ENCODE data around the gene RIMBP2.

The RIMBP2 gene

DNA sequence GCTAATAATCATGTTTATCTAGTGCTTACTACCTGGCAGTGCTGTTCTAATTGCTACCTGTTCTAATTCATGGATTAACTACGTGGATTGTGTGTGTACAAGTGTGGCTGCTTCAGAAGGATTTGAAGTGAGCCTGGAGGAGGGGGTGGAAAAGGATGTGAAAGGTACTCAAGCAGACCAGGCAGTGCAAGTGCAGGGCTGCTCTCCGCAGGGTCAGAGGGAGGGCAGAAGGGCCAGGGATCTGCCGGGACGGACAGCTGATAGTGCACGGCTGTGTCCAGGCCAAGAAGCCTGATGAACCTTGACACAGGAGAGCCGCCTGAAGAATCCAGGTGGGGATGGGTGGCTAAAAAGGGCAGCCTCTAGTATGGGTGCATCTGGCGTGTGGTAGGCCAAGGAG, 349.9 kb downstream of the RIMBP2 start:
- TF ChIP-seq, protein P1, sequence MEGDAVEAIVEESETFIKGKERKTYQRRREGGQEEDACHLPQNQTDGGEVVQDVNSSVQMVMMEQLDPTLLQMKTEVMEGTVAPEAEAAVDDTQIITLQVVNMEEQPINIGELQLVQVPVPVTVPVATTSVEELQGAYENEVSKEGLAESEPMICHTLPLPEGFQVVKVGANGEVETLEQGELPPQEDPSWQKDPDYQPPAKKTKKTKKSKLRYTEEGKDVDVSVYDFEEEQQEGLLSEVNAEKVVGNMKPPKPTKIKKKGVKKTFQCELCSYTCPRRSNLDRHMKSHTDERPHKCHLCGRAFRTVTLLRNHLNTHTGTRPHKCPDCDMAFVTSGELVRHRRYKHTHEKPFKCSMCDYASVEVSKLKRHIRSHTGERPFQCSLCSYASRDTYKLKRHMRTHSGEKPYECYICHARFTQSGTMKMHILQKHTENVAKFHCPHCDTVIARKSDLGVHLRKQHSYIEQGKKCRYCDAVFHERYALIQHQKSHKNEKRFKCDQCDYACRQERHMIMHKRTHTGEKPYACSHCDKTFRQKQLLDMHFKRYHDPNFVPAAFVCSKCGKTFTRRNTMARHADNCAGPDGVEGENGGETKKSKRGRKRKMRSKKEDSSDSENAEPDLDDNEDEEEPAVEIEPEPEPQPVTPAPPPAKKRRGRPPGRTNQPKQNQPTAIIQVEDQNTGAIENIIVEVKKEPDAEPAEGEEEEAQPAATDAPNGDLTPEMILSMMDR (IDR thresholded peaks at IDR 0.05; ENCODE audit: borderline replicate concordance, insufficient read depth, low read depth, low read length), result no peak
- no peak overlapping the region for H3K4me3 ChIP-seq (ENCODE audit: low read depth, low read length)

DNA sequence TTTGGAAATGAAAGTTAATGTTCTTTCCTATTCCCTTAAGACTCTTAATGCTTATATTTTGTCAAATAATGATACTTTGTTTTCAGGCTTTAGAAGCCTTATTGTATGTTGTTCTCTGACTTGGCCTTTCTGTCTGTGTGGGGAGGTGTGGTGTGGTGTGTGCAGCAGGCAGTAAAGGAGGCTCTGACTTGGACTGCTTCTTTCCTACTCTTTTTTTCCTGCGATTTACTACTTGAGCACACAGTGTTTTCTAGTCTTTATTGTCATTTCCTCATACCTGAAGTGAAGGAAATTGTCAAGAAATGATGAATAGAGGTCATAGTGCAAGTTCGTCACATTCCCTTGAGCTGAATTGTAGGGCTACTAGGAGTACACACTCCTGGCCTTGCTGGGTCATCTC, 351.5 kb downstream of the RIMBP2 start:
- no peak overlapping the region for H3K4me3 ChIP-seq (ENCODE audit: low read depth, low read length)
- TF ChIP-seq, protein P1 (IDR thresholded peaks at IDR 0.05; ENCODE audit: borderline replicate concordance, insufficient read depth, low read depth, low read length), result no peak

DNA sequence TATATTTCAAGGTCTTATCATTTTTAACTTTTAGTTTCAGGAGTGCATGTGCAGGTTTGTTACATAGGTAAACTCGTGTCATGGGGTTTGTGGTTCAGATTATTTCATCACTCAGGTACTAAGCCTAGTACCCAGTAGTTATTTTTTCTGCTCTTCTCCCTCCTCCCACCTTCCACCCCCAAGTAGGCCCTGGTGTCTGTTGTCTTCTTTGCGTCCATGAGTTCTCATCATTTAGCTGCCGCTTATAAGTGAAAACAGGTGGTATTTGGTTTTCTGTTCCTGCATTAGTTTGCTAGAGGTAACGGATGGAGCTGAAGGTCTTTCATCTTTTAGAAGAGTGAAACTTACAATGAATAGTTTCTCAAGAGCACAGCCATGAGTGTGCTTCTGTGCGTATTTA, 354.0 kb downstream of the RIMBP2 start:
- TF ChIP-seq, protein P1 (IDR thresholded peaks at IDR 0.05; ENCODE audit: borderline replicate concordance, insufficient read depth, low read depth, low read length), result no peak
- H3K4me3 ChIP-seq (ENCODE audit: low read depth, low read length), result no peak overlapping the region

DNA sequence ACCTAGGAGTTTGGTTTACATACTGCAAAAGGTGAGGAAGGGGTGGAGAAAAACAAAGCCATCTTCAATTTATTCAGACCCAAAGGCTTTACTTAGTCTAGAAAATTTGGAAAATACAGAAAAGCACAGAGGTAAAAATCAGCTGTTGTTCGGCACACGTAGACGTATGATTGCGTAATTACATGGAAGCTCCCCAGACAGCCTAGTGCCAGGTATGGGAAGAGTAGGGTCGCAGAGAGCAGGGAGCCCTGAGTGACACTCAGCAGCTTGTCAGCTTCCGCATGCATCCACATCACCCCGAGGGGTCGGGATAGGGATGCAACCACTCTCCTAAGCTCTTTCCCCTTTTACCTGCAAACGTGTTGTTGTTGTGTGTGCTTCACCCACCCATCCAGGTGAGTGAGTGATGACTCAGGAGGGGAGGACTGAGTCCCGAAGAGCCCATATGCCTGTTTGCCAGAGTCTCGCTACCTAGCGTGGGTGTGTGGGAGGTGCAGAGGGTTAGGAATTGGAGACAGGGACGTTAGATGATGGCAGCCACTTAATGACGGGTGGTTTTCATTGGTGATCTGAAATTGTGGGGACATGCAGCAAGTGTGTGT, 358.3 kb downstream of the RIMBP2 start:
- no peak overlapping the region for H3K4me3 ChIP-seq (ENCODE audit: low read depth, low read length)
- TF ChIP-seq, protein P1 (IDR thresholded peaks at IDR 0.05; ENCODE audit: borderline replicate concordance, insufficient read depth, low read depth, low read length), result no peak

DNA sequence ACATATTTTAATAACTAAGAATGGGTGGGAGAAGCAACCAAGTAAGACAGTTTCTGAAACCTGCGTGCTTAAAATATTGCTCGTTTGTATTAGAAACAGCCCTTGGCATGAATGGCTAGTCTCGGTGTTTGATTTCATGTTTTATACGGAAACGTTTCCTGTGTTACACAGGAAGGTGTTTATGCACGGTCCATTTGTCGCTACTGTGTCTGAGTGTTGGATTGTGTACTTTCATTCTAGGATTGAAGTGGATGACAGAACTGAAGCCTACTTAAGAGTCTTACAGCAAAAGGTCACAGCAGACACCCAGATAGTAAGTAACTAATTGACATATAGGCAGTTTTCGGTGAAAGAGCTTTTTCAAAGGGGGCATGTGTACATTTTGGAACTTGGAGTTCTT, 358.9 kb downstream of the RIMBP2 start:
- no peak overlapping the region for H3K4me3 ChIP-seq (ENCODE audit: low read depth, low read length)
- TF ChIP-seq, protein P1 (IDR thresholded peaks at IDR 0.05; ENCODE audit: borderline replicate concordance, insufficient read depth, low read depth, low read length), result no peak

DNA sequence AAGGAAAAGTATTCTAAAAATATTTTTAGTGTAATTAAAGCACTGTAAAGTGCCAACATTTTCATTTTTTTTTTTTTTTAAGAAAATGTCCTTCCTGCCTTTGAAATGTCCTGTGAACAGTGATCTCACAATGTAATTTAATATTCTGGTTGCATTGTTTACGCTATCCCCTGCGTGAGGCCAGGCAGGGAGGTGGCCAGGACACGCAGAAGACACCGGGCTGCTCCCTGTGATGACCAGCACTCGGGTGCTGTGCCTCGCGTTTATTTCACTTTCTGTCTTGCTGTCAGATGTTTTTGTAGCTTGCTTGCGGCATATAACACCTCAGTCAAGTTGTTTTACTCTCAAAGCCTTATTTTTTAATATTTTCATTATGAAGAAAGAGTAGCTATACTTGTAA, 359.9 kb downstream of the RIMBP2 start:
- H3K4me3 ChIP-seq (ENCODE audit: low read depth, low read length), result no peak overlapping the region
- TF ChIP-seq, protein P1 (IDR thresholded peaks at IDR 0.05; ENCODE audit: borderline replicate concordance, insufficient read depth, low read depth, low read length), result no peak

DNA sequence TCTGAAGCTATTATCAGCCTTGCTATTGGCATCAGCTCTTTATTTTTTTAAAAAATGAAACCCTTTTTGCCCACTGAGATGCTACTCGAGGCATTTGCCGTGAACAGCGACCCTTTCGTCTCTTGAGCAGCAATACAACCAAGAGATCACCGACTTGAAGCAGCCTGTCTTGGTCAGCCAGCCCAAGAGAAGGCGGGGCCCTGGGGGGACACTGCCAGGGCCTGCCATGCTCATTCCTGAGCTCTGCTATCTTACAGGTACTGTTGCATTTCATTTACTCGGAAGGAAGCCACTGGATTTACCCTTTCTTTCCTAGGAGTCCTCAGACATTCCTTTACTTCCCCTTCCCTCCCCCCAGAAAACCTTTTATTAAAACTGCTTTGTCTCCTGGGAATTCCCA, 361.7 kb downstream of the RIMBP2 start:
- no peak overlapping the region for H3K4me3 ChIP-seq (ENCODE audit: low read depth, low read length)
- TF ChIP-seq, protein P1 (IDR thresholded peaks at IDR 0.05; ENCODE audit: borderline replicate concordance, insufficient read depth, low read depth, low read length), result no peak

Measured in GM12875 (cell line).